ENCODE data around the gene GLA. TPM values are rescaled to one million over a fixed set of nuclear protein-coding genes. Genes with fewer than 3 reads are reported as not detected.

Gene GLA
- total and polyA plus RNA-seq, 4 donors = 9.5 to 16.3 (median 13.2) TPM

DNA sequence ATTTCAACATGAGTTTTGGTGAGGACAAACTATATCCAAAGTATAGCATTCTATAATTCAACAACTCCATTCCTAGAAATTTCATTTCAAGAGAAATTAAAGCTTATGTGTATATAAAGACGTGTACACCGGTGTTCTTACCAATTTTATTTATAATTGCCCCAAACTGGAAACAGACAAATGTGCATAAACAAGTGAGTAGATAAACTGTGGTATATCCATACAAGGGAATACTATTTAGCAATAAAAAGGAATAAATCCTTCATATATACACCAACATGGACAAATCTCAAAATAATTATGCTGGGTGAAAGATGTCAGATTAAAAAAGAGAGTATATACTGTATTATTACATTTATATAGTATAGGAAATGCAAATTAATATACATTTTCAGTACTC is 20.2 kb upstream of the GLA start (continued):
- TF ChIP-seq RAD21 (IDR thresholded peaks at IDR 0.05) (no peak), EGR1 (IDR thresholded peaks at IDR 0.05; ENCODE audit: low read depth in 2 of 2) (no peak)

DNA sequence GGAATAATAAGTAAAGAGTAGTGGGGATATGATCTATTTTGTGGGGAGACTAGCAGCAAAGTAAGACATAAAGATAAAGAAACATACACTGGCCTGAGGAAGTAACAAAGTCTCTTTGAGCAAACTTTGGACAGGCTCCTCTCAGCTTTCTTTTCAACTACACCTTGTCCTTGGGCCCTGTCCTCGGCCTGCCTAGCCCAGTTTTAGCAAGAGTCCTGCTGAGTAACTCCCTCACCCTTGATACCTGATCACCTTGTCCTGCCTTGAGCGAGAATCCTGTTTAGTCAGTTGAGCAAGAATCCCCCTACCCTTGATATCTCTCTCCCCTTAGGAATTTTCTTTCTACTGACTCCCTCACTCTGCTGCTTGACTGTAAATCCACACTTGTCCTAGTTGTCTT is 11.8 kb upstream of the GLA start:
- no peak overlapping the region for H3K27ac ChIP-seq (ENCODE audit: low read depth in 1 of 2, low read length in 2 of 2)
- peaks cover 0 to 4% (median 0%) of the 10 kb centered on the region in 4 donors for H3K36me3 ChIP-seq (ENCODE audit: control insufficient read depth in 4 of 4, insufficient read depth in 3 of 4, low read depth in 1 of 4, low read length in 3 of 4)
- no peaks in the 10 kb centered on the region for H3K27me3 ChIP-seq (ENCODE audit: control insufficient read depth in 4 of 4, insufficient read depth in 4 of 4, low read length in 3 of 4)
- peaks cover 0 to 2% (median 0%) of the 10 kb centered on the region in 4 donors for H3K4me1 ChIP-seq (ENCODE audit: control insufficient read depth in 4 of 4, insufficient read depth in 4 of 4, low read length in 3 of 4)
- WGBS = 95% methylated on average over 2 of the region's 2 CpGs
- no peak for DNase-seq (ENCODE audit: low spot score)
- H3K9ac ChIP-seq (ENCODE audit: low read depth in 1 of 2, low read length in 2 of 2) = no peak overlapping the region
- TF ChIP-seq FOXA2 (IDR thresholded peaks at IDR 0.05) (no peak), SP1 (IDR thresholded peaks at IDR 0.05) (no peak)
- H3K4me3 ChIP-seq (ENCODE audit: low read depth in 1 of 3, low read length in 3 of 3) = no peak overlapping the region
- H3K9me3 ChIP-seq (ENCODE audit: control insufficient read depth in 4 of 4, low read length in 3 of 4) = no peaks in the 10 kb centered on the region

DNA sequence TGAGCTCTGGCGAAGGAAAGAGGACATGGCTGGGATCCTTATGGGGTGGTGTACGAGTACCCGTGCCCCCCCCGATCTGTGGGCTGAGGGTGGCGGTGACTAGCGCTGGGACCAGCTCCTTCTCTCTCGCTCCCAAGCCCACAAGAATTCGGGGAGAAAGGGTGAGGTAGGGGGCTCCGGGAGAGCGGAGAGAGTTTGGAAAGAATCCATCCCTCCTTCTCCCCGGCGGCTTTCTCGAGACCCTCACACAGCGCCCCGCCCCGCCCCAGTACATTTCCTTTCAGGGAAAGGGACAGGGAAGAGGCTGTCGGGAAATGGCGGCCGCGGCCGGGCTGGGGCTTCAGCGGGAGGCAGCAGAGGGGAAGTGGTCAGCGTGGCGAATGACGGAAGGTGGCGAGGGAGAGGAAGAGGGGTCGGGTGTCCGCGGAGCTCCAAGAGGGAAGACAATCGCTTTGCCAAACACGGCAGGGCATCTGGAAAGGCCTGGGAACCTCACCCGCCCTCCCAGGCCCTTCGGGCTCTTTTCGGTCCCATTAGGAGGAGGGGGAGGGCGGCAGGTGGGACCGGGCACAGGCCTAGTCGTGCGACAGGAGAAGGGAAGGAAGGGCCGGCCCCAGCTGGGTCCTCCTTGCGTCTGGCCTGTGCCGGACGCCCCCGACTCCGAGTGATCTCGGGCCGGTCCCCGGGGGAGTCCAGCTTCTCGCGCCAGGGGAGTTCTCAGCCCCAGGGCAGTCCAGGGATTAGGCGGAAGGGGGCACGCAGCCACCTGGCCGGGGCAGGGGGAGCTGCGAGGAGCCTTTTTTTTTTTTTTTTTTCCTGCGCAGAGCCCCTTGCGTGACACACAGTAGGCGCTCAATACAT is 10.5 kb upstream of the GLA start:
- TF ChIP-seq YY1 (IDR thresholded peaks at IDR 0.05) (peak; percentile 96), RAD21 (IDR thresholded peaks at IDR 0.05) (no peak), EGR1 (IDR thresholded peaks at IDR 0.05; ENCODE audit: low read depth in 2 of 2) (no peak), NR2F2 (IDR thresholded peaks at IDR 0.05) (no peak)
- TF ChIP-seq, protein P1, sequence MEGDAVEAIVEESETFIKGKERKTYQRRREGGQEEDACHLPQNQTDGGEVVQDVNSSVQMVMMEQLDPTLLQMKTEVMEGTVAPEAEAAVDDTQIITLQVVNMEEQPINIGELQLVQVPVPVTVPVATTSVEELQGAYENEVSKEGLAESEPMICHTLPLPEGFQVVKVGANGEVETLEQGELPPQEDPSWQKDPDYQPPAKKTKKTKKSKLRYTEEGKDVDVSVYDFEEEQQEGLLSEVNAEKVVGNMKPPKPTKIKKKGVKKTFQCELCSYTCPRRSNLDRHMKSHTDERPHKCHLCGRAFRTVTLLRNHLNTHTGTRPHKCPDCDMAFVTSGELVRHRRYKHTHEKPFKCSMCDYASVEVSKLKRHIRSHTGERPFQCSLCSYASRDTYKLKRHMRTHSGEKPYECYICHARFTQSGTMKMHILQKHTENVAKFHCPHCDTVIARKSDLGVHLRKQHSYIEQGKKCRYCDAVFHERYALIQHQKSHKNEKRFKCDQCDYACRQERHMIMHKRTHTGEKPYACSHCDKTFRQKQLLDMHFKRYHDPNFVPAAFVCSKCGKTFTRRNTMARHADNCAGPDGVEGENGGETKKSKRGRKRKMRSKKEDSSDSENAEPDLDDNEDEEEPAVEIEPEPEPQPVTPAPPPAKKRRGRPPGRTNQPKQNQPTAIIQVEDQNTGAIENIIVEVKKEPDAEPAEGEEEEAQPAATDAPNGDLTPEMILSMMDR (IDR thresholded peaks at IDR 0.05; ENCODE audit: low read depth, low read length, missing input control) = no peak
- peak; percentile 59 for DNase-seq (ENCODE audit: low spot score)
- peak overlapping the region; percentile 75 to 86 for H3K9ac ChIP-seq (ENCODE audit: low read depth in 1 of 2, low read length in 2 of 2)
- no peaks in the 10 kb centered on the region for H3K36me3 ChIP-seq (ENCODE audit: control insufficient read depth in 4 of 4, insufficient read depth in 3 of 4, low read depth in 1 of 4, low read length in 3 of 4)
- no peaks in the 10 kb centered on the region for H3K27me3 ChIP-seq (ENCODE audit: control insufficient read depth in 4 of 4, insufficient read depth in 4 of 4, low read length in 3 of 4)
- H3K9me3 ChIP-seq (ENCODE audit: control insufficient read depth in 4 of 4, low read length in 3 of 4) = no peaks in the 10 kb centered on the region
- H3K4me1 ChIP-seq (ENCODE audit: control insufficient read depth in 4 of 4, insufficient read depth in 4 of 4, low read length in 3 of 4) = peaks cover 0 to 2% (median 0%) of the 10 kb centered on the region in 4 donors
- H3K4me3 ChIP-seq (ENCODE audit: low read depth in 1 of 3, low read length in 3 of 3) = peak overlapping the region; percentile 49 to 76 (median 66)
- H3K27ac ChIP-seq (ENCODE audit: low read depth in 1 of 2, low read length in 2 of 2) = peak overlapping the region; percentile 82 to 92
- 1% methylated on average over 56 of the region's 56 CpGs for WGBS

DNA sequence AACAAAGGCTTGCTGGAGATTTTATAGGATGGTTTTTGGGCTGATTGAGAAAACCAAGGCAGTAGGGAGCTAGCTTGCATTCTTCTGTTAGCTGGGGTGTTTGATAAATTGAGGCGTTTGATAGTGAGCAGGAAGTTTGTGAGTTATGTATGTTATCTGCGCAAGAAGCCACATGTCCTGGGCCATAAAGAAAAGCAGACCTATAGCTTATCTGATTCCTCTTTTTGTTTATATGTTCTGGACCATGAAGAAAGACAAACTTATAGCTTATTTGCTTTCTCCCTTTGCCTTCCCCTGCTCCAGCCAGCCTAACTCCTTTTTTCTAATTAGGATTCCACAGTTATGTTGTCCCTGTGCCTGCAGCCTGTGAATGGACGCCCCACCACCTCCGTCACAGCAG is 9.5 kb upstream of the GLA start:
- peaks cover 2 to 7% (median 5%) of the 10 kb centered on the region in 4 donors for H3K36me3 ChIP-seq (ENCODE audit: control insufficient read depth in 4 of 4, insufficient read depth in 3 of 4, low read depth in 1 of 4, low read length in 3 of 4)
- no peak for DNase-seq (ENCODE audit: low spot score)
- no peak overlapping the region for H3K27ac ChIP-seq (ENCODE audit: low read depth in 1 of 2, low read length in 2 of 2)
- WGBS = 68% methylated on average over 4 of the region's 4 CpGs
- no peaks in the 10 kb centered on the region for H3K27me3 ChIP-seq (ENCODE audit: control insufficient read depth in 4 of 4, insufficient read depth in 4 of 4, low read length in 3 of 4)
- peaks cover 0 to 2% (median 0%) of the 10 kb centered on the region in 4 donors for H3K4me1 ChIP-seq (ENCODE audit: control insufficient read depth in 4 of 4, insufficient read depth in 4 of 4, low read length in 3 of 4)
- no peaks in the 10 kb centered on the region for H3K9me3 ChIP-seq (ENCODE audit: control insufficient read depth in 4 of 4, low read length in 3 of 4)
- no peak overlapping the region for H3K4me3 ChIP-seq (ENCODE audit: low read depth in 1 of 3, low read length in 3 of 3)
- TF ChIP-seq YY1 (IDR thresholded peaks at IDR 0.05) = no peak
- TF ChIP-seq RAD21 (IDR thresholded peaks at IDR 0.05) = no peak
- no peak for TF ChIP-seq EGR1 (IDR thresholded peaks at IDR 0.05; ENCODE audit: low read depth in 2 of 2)
- no peak for TF ChIP-seq TAF1 (conservative IDR thresholded peaks at IDR 0.05)
- TF ChIP-seq HNF4A (conservative IDR thresholded peaks at IDR 0.05) = no peak
- TF ChIP-seq JUND (IDR thresholded peaks at IDR 0.05) = no peak
- TF ChIP-seq, protein P2, sequence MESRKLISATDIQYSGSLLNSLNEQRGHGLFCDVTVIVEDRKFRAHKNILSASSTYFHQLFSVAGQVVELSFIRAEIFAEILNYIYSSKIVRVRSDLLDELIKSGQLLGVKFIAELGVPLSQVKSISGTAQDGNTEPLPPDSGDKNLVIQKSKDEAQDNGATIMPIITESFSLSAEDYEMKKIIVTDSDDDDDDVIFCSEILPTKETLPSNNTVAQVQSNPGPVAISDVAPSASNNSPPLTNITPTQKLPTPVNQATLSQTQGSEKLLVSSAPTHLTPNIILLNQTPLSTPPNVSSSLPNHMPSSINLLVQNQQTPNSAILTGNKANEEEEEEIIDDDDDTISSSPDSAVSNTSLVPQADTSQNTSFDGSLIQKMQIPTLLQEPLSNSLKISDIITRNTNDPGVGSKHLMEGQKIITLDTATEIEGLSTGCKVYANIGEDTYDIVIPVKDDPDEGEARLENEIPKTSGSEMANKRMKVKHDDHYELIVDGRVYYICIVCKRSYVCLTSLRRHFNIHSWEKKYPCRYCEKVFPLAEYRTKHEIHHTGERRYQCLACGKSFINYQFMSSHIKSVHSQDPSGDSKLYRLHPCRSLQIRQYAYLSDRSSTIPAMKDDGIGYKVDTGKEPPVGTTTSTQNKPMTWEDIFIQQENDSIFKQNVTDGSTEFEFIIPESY (IDR thresholded peaks at IDR 0.05) = no peak
- TF ChIP-seq, protein P3, sequence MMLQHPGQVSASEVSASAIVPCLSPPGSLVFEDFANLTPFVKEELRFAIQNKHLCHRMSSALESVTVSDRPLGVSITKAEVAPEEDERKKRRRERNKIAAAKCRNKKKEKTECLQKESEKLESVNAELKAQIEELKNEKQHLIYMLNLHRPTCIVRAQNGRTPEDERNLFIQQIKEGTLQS (IDR thresholded peaks at IDR 0.05) = no peak
- TF ChIP-seq HNF4G (IDR thresholded peaks at IDR 0.05) = no peak
- TF ChIP-seq, protein P4, sequence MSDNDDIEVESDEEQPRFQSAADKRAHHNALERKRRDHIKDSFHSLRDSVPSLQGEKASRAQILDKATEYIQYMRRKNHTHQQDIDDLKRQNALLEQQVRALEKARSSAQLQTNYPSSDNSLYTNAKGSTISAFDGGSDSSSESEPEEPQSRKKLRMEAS (IDR thresholded peaks at IDR 0.05) = no peak
- TF ChIP-seq, protein P5, sequence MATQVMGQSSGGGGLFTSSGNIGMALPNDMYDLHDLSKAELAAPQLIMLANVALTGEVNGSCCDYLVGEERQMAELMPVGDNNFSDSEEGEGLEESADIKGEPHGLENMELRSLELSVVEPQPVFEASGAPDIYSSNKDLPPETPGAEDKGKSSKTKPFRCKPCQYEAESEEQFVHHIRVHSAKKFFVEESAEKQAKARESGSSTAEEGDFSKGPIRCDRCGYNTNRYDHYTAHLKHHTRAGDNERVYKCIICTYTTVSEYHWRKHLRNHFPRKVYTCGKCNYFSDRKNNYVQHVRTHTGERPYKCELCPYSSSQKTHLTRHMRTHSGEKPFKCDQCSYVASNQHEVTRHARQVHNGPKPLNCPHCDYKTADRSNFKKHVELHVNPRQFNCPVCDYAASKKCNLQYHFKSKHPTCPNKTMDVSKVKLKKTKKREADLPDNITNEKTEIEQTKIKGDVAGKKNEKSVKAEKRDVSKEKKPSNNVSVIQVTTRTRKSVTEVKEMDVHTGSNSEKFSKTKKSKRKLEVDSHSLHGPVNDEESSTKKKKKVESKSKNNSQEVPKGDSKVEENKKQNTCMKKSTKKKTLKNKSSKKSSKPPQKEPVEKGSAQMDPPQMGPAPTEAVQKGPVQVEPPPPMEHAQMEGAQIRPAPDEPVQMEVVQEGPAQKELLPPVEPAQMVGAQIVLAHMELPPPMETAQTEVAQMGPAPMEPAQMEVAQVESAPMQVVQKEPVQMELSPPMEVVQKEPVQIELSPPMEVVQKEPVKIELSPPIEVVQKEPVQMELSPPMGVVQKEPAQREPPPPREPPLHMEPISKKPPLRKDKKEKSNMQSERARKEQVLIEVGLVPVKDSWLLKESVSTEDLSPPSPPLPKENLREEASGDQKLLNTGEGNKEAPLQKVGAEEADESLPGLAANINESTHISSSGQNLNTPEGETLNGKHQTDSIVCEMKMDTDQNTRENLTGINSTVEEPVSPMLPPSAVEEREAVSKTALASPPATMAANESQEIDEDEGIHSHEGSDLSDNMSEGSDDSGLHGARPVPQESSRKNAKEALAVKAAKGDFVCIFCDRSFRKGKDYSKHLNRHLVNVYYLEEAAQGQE (IDR thresholded peaks at IDR 0.05) = no peak
- TF ChIP-seq FOXA1 (IDR thresholded peaks at IDR 0.05) = no peak
- no peak for TF ChIP-seq GABPA (IDR thresholded peaks at IDR 0.05 in 1 of 2, conservative IDR thresholded peaks at IDR 0.05 in 1 of 2)
- TF ChIP-seq SP1 (IDR thresholded peaks at IDR 0.05) = no peak
- H3K9ac ChIP-seq (ENCODE audit: low read depth in 1 of 2, low read length in 2 of 2) = no peak overlapping the region

All from liver (tissue), 9 donors.